ENCODE measurements around the gene DEFB110. TPM values are rescaled to one million over a fixed set of nuclear protein-coding genes. Genes with fewer than 3 reads are reported as not detected.

DEFB110 gene
- polyA plus RNA-seq, 3 donors = not detected

DNA sequence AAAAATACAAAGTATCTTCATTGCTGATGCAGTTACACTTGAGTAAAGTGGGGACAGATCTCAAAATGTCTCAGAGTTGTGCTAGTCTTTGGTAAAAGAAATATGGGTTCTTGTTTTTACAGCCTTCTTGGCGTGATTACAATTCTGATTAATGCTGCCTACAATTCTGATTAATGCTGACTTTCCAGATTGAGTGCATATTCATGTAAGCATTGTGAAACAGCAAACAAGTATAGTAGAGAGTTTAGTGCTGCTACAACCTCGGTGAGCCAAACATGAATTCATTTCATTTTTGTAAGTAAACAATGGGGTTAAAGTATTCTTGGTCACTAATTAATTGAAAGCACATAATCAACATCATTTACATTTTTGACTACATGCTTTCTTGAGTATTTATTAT is 52.2 kb downstream of the DEFB110 start, which contains the start of gene DEFB113:
TSS of gene DEFB113 (minus strand) at position 21 of the 400 bp plus-strand sequence. CDS start at position 21, 0 bp downstream.
- no peak within 1 kb of the TSS for H3K27ac ChIP-seq (ENCODE audit: low read depth, low read length)
- 21 to 70% (median 68%) methylated on average over 2 of the region's 2 CpGs for WGBS, 3 donors

Other genes with a start within 250 kb of the DEFB110 start
- gene PGK2, start 234.7 kb downstream of the DEFB110 start, polyA plus RNA-seq = not detected
- gene CRISP1, start 155.5 kb downstream of the DEFB110 start, polyA plus RNA-seq = not detected
- gene DEFB114, start 57.8 kb downstream of the DEFB110 start, polyA plus RNA-seq = not detected
- not detected for gene DEFB113, start 52.4 kb downstream of the DEFB110 start, polyA plus RNA-seq
- gene DEFB112, start 27.9 kb upstream of the DEFB110 start, polyA plus RNA-seq = not detected